Neural cell (in vitro differentiated cells): ENCODE data around the gene ADAMTS16. TPM values are rescaled to one million over a fixed set of nuclear protein-coding genes. Genes with fewer than 3 reads are reported as not detected.

Experiments
- H2AFZ ChIP-seq: fragments of 200-600, 300-800 bp; sonication (generic), shearing (Covaris generic); 2 replicates; pipeline ENCODE4 v1.6.0; 2014; ENCODE audit warnings: low read depth, mild to moderate bottlenecking, antibody characterized with exemption, low read length, moderate library complexity
- H3F3A ChIP-seq: fragments of 200-600 bp; shearing (Covaris generic); 2 replicates; pipeline ENCODE4 v1.6.1; 2016; ENCODE audit warnings: mild to moderate bottlenecking, moderate library complexity, mixed read lengths, antibody characterized with exemption, low read length; ENCODE audit not compliant: insufficient read depth, poor library complexity, severe bottlenecking
- H3K27ac ChIP-seq: fragments of 200-600, 300-800 bp; sonication (generic), shearing (Covaris generic); 2 replicates; pipeline ENCODE4 v1.5.1; 2014; ENCODE audit warnings: mild to moderate bottlenecking, low read length, moderate library complexity
- H3K27me3 ChIP-seq: fragments of 300-800, 200-600 bp; sonication (generic), shearing (Covaris generic); 2 replicates; pipeline ENCODE4 v1.6.0; 2014; ENCODE audit warnings: mild to moderate bottlenecking, low read depth, low read length, moderate library complexity; ENCODE audit not compliant: insufficient read depth
- H3K36me3 ChIP-seq: fragments of 300-800, 200-600 bp; sonication (generic), shearing (Covaris generic); 2 replicates; pipeline ENCODE4 v1.5.1; 2014; ENCODE audit warnings: mild to moderate bottlenecking, antibody characterized with exemption, low read length, moderate library complexity; ENCODE audit not compliant: insufficient read depth
- H3K4me2 ChIP-seq: fragments of 300-800, 200-600 bp; sonication (generic), shearing (Covaris generic); 2 replicates; pipeline ENCODE4 v1.6.0; 2014; ENCODE audit warnings: mild to moderate bottlenecking, low read length
- H3K4me3 ChIP-seq: fragments of 300-800, 200-600 bp; sonication (generic), shearing (Covaris generic); 2 replicates; pipeline ENCODE4 v1.5.1; 2014; ENCODE audit warnings: mild to moderate bottlenecking, low read length, moderate library complexity
- H3K79me2 ChIP-seq: fragments of 200-600 bp; shearing (Covaris generic); replicated peaks from 2 replicates; pipeline ENCODE4 v1.6.0; 2014; ENCODE audit warnings: mild to moderate bottlenecking, low read length, moderate library complexity; ENCODE audit not compliant: insufficient read depth
- H3K9ac ChIP-seq: fragments of 300-800, 200-600 bp; sonication (generic), shearing (Covaris generic); 2 replicates; pipeline ENCODE4 v1.6.1; 2016; ENCODE audit warnings: mild to moderate bottlenecking, low read length, mixed read lengths
- H3K9me2 ChIP-seq: fragments of 200-600 bp; shearing (Covaris generic); 2 replicates; pipeline ENCODE4 v1.6.1; 2016; ENCODE audit warnings: mild to moderate bottlenecking, low read length, mixed read lengths; ENCODE audit not compliant: insufficient read depth
- H3K9me3 ChIP-seq: fragments of 200-600, 300-800 bp; sonication (generic), shearing (Covaris generic); 2 replicates; pipeline ENCODE4 v1.6.1; 2016; ENCODE audit warnings: mild to moderate bottlenecking, mixed run types, low read length, moderate library complexity, mixed read lengths
- H4K20me1 ChIP-seq: fragments of 200-600 bp; shearing (Covaris generic); 2 replicates; pipeline ENCODE4 v1.6.1; 2016; ENCODE audit warnings: mild to moderate bottlenecking, mixed run types; ENCODE audit not compliant: insufficient read depth
- EP300 ChIP-seq: fragments of 450-650 bp; conservative IDR thresholded peaks from 2 replicates; pipeline ENCODE4 v1.6.1; 2014; ENCODE audit warnings: antibody characterized with exemption, mild to moderate bottlenecking, moderate library complexity; ENCODE audit not compliant: poor library complexity, severe bottlenecking
- EZH2 ChIP-seq: fragments of 200-600, 300-800 bp; shearing (Covaris generic), sonication (generic); IDR thresholded peaks from 2 replicates; pipeline ENCODE4 v1.6.1; 2014; ENCODE audit warnings: antibody characterized with exemption, low read length, borderline replicate concordance, mild to moderate bottlenecking; ENCODE audit not compliant: insufficient read depth, poor library complexity, severe bottlenecking
- MXI1 ChIP-seq: fragments of 450-650 bp; conservative IDR thresholded peaks from 2 replicates; pipeline ENCODE4 v1.6.1; 2014; ENCODE audit warnings: antibody characterized with exemption, mild to moderate bottlenecking; ENCODE audit not compliant: poor library complexity, severe bottlenecking
- POLR2AphosphoS5 ChIP-seq: IDR thresholded peaks from 2 replicates; pipeline ENCODE4 v1.6.1; 2012
- RAD21 ChIP-seq: fragments of 450-650 bp; conservative IDR thresholded peaks from 2 replicates; pipeline ENCODE4 v1.6.1; 2014; ENCODE audit warnings: antibody characterized with exemption, mild to moderate bottlenecking, moderate library complexity
- SMC3 ChIP-seq: fragments of 450-650 bp; conservative IDR thresholded peaks from 2 replicates; pipeline ENCODE4 v1.6.1; 2014; ENCODE audit warnings: antibody characterized with exemption, mild to moderate bottlenecking, moderate library complexity; ENCODE audit not compliant: poor library complexity
- TAF1 ChIP-seq: IDR thresholded peaks from 2 replicates; pipeline ENCODE4 v1.6.1; 2012; ENCODE audit warnings: low read depth
- polyA plus RNA-seq: library from polyadenylated mRNA; depleted of rRNA; stranded (reverse); fragments of >200 nt; gene quantifications from 2 replicates; pipeline ENCODE4 v1.2.3, GENCODE V29; 2014
- TF ChIP-seq, protein P1 (sequence below): fragments of 450-650 bp; IDR thresholded peaks from 2 replicates; pipeline ENCODE4 v1.5.1; 2014; ENCODE audit warnings: antibody characterized with exemption, mild to moderate bottlenecking, moderate library complexity; ENCODE audit not compliant: poor library complexity, severe bottlenecking
- TF ChIP-seq, protein P2 (sequence below): IDR thresholded peaks from 2 replicates; pipeline ENCODE4 v1.6.1; 2012; ENCODE audit warnings: borderline replicate concordance

Gene ADAMTS16
- polyA plus RNA-seq, 1 donor from 2014 or later, result 1.3 TPM

- Histone ChIP-seq H3K4me3 (no peak overlapping the region), H3K9me3 (no peaks in the 10 kb centered on the region), H2AFZ (no peak overlapping the region), H3F3A (no peaks in the 10 kb centered on the region), H3K9ac (no peak overlapping the region), H3K27ac (no peak overlapping the region), H3K9me2 (no peaks in the 10 kb centered on the region), H3K27me3 (no peaks in the 10 kb centered on the region), H3K4me2 (no peak overlapping the region), H4K20me1 (no peaks in the 10 kb centered on the region), H3K79me2 (no peaks in the 10 kb centered on the region), H3K36me3 (no peaks in the 10 kb centered on the region)
- no peak for TF ChIP-seq RAD21
- TF ChIP-seq SMC3, result no peak
- no peak for TF ChIP-seq EZH2
- TF ChIP-seq, protein P1, sequence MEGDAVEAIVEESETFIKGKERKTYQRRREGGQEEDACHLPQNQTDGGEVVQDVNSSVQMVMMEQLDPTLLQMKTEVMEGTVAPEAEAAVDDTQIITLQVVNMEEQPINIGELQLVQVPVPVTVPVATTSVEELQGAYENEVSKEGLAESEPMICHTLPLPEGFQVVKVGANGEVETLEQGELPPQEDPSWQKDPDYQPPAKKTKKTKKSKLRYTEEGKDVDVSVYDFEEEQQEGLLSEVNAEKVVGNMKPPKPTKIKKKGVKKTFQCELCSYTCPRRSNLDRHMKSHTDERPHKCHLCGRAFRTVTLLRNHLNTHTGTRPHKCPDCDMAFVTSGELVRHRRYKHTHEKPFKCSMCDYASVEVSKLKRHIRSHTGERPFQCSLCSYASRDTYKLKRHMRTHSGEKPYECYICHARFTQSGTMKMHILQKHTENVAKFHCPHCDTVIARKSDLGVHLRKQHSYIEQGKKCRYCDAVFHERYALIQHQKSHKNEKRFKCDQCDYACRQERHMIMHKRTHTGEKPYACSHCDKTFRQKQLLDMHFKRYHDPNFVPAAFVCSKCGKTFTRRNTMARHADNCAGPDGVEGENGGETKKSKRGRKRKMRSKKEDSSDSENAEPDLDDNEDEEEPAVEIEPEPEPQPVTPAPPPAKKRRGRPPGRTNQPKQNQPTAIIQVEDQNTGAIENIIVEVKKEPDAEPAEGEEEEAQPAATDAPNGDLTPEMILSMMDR, result no peak
- TF ChIP-seq MXI1, result no peak
- no peak for TF ChIP-seq POLR2AphosphoS5
- no peak for TF ChIP-seq EP300
- no peak for TF ChIP-seq TAF1
These were observed 186.1 kb downstream of the ADAMTS16 start for GRCh38 chr5:5326115-5326758.

DNA sequence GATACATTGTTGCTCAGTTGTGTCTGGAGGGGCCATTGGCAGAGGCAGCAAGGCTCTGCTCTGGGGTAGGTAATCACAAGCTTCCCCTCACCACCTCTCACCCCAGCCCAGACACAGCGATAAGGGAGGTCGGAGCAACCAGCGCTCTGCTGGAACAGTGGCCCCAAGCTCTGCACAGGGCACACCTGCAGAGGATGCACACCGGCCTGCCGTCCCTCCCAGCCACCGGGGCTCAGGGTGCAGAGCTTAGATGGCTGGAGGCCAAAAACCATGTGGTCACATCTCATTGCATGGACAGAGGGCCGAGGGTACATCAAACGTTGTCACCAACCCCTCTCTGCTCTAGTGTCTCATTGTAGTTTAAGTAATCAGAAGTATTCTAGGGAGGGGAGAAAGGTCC lies 187.0 kb downstream of the ADAMTS16 start:
- Histone ChIP-seq H3K9me2 (no peaks in the 10 kb centered on the region), H4K20me1 (no peaks in the 10 kb centered on the region), H3K9ac (no peak overlapping the region), H3K36me3 (no peaks in the 10 kb centered on the region), H3K27me3 (no peaks in the 10 kb centered on the region), H2AFZ (no peak overlapping the region), H3K79me2 (no peaks in the 10 kb centered on the region), H3K27ac (no peak overlapping the region), H3K4me3 (no peak overlapping the region), H3K9me3 (no peaks in the 10 kb centered on the region), H3K4me2 (no peak overlapping the region), H3F3A (no peaks in the 10 kb centered on the region)
- TF ChIP-seq POLR2AphosphoS5 (no peak), RAD21 (no peak), MXI1 (no peak), SMC3 (no peak), TAF1 (no peak), EP300 (no peak), EZH2 (no peak)
- TF ChIP-seq, protein P2, sequence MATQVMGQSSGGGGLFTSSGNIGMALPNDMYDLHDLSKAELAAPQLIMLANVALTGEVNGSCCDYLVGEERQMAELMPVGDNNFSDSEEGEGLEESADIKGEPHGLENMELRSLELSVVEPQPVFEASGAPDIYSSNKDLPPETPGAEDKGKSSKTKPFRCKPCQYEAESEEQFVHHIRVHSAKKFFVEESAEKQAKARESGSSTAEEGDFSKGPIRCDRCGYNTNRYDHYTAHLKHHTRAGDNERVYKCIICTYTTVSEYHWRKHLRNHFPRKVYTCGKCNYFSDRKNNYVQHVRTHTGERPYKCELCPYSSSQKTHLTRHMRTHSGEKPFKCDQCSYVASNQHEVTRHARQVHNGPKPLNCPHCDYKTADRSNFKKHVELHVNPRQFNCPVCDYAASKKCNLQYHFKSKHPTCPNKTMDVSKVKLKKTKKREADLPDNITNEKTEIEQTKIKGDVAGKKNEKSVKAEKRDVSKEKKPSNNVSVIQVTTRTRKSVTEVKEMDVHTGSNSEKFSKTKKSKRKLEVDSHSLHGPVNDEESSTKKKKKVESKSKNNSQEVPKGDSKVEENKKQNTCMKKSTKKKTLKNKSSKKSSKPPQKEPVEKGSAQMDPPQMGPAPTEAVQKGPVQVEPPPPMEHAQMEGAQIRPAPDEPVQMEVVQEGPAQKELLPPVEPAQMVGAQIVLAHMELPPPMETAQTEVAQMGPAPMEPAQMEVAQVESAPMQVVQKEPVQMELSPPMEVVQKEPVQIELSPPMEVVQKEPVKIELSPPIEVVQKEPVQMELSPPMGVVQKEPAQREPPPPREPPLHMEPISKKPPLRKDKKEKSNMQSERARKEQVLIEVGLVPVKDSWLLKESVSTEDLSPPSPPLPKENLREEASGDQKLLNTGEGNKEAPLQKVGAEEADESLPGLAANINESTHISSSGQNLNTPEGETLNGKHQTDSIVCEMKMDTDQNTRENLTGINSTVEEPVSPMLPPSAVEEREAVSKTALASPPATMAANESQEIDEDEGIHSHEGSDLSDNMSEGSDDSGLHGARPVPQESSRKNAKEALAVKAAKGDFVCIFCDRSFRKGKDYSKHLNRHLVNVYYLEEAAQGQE, result no peak
- TF ChIP-seq, protein P1, result no peak
